BE2C (cell line): ENCODE results near the gene SELENOM.

Experiments
- DNase-seq: peaks from one replicate; pipeline ENCODE4 v3.0.0-alpha.2; 2020
- H3K27me3 ChIP-seq: fragments of 250-450 bp; sonication (Bioruptor Pico); 2 replicates; pipeline ENCODE4 v1.5.1; 2020; ENCODE audit warnings: mild to moderate bottlenecking
- H3K36me3 ChIP-seq: fragments of 250-450 bp; sonication (Bioruptor Pico); 2 replicates; pipeline ENCODE4 v1.5.1; 2020; ENCODE audit warnings: mild to moderate bottlenecking
- H3K4me1 ChIP-seq: fragments of 250-450 bp; sonication (Bioruptor Pico); 2 replicates; pipeline ENCODE4 v1.5.1; 2020
- H3K4me3 ChIP-seq: 2 replicates; pipeline ENCODE4 v1.5.1; 2011; ENCODE audit warnings: low read depth, low read length
- H3K9me3 ChIP-seq: fragments of 250-450 bp; sonication (Bioruptor Pico); 2 replicates; pipeline ENCODE4 v1.5.1; 2020
- TF ChIP-seq, protein P1 (sequence below): IDR thresholded peaks from 2 replicates; pipeline ENCODE4 v1.5.1; 2012; ENCODE audit warnings: mild to moderate bottlenecking, low read depth, low read length

SELENOM gene

DNA sequence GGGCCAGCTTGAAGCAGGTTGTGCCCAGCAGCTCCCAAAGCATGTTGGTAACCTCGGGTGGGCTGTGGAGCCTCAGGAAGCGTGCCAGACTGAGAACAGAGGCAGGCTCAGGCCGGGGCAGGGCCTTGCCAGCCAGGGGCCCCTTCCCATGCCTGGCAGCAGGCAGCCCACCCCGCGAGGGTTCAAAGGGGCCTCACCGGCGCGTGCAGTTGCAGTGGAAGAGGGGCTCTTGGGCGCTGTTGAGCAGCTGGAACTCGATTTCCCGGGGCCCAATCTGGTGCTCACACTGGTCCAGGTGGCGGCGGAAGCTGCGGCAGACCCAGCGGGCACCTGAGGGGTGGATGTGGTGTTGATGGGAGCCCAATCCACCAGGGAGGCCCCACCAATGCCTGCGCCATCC is 29.3 kb upstream of the SELENOM start:
- TF ChIP-seq, protein P1, sequence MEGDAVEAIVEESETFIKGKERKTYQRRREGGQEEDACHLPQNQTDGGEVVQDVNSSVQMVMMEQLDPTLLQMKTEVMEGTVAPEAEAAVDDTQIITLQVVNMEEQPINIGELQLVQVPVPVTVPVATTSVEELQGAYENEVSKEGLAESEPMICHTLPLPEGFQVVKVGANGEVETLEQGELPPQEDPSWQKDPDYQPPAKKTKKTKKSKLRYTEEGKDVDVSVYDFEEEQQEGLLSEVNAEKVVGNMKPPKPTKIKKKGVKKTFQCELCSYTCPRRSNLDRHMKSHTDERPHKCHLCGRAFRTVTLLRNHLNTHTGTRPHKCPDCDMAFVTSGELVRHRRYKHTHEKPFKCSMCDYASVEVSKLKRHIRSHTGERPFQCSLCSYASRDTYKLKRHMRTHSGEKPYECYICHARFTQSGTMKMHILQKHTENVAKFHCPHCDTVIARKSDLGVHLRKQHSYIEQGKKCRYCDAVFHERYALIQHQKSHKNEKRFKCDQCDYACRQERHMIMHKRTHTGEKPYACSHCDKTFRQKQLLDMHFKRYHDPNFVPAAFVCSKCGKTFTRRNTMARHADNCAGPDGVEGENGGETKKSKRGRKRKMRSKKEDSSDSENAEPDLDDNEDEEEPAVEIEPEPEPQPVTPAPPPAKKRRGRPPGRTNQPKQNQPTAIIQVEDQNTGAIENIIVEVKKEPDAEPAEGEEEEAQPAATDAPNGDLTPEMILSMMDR = no peak
- Histone ChIP-seq H3K27me3 (no peaks in the 10 kb centered on the region), H3K9me3 (no peaks in the 10 kb centered on the region), H3K36me3 (no peaks in the 10 kb centered on the region), H3K4me1 (no peaks in the 10 kb centered on the region; the same call in 1 of the 2 replicates), H3K4me3 (no peak overlapping the region)
- no peak for DNase-seq

DNA sequence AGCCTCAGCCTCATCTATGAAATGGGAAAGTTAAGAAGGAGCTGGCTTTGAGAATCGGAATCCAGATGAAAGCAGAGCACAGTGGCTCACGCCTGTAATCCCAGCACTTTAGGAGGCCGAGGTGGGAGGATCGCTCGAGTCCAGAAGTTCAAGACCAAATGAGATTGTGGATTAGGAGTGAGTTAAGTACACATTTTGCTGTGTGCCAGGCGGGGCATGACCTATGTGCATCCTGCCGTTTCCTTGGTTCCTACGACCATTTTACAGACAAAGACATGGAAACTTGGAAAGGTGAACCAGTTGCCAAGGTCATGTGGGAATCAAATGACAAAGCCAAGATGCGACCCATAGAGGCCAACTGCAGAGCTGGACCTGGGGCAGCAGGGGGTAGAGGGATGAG is 28.8 kb upstream of the SELENOM start:
- H3K27me3 ChIP-seq = no peaks in the 10 kb centered on the region
- no peak for DNase-seq
- H3K9me3 ChIP-seq = no peaks in the 10 kb centered on the region
- no peaks in the 10 kb centered on the region for H3K36me3 ChIP-seq
- no peak overlapping the region for H3K4me3 ChIP-seq
- H3K4me1 ChIP-seq = no peaks in the 10 kb centered on the region; the same call in none of the 2 replicates
- TF ChIP-seq, protein P1 = no peak

GRCh38 chr22:31135706-31136105 is 28.3 kb upstream of the SELENOM start:
- H3K36me3 ChIP-seq = no peaks in the 10 kb centered on the region
- TF ChIP-seq, protein P1 = no peak
- H3K4me1 ChIP-seq = no peaks in the 10 kb centered on the region; the same call in none of the 2 replicates
- H3K9me3 ChIP-seq = no peaks in the 10 kb centered on the region
- no peak overlapping the region for H3K4me3 ChIP-seq
- no peaks in the 10 kb centered on the region for H3K27me3 ChIP-seq
- DNase-seq = no peak

DNA sequence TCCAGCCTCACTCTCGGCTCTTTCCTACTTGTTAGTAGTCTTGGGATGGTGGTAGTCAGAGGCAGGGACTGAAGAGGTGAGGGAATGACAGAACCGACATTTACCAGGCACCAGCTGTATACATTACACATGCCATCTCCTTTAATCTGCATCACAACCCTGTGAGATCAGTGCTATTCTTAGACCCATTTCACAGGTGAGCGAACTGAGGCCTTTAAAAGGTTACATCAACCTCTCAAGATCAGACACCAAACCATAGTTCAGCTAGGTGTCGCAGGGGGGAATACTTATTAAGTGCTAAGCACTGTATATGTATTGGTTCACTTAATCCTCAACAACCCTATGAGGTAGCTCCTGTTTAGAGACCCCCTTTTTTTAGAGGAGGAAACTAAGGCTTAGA is 27.3 kb upstream of the SELENOM start:
- H3K36me3 ChIP-seq = no peaks in the 10 kb centered on the region
- TF ChIP-seq, protein P1 = no peak
- no peak overlapping the region for H3K4me3 ChIP-seq
- no peak for DNase-seq
- no peaks in the 10 kb centered on the region for H3K27me3 ChIP-seq
- H3K9me3 ChIP-seq = no peaks in the 10 kb centered on the region
- H3K4me1 ChIP-seq = no peaks in the 10 kb centered on the region; the same call in none of the 2 replicates

- TF ChIP-seq, protein P1 = no peak
Measured at GRCh38 chr22:31133911-31134310, 26.5 kb upstream of the SELENOM start.

GRCh38 chr22:31130873-31131272 is 23.5 kb upstream of the SELENOM start:
- DNase-seq = no peak

More at GRCh38 chr22:31133911-31134310, 26.5 kb upstream of the SELENOM start:
- no peaks in the 10 kb centered on the region for H3K9me3 ChIP-seq
- DNase-seq = no peak
- no peaks in the 10 kb centered on the region; the same call in none of the 2 replicates for H3K4me1 ChIP-seq
- H3K36me3 ChIP-seq = no peaks in the 10 kb centered on the region
- H3K27me3 ChIP-seq = no peaks in the 10 kb centered on the region
- H3K4me3 ChIP-seq = no peak overlapping the region

More at GRCh38 chr22:31130873-31131272, 23.5 kb upstream of the SELENOM start:
- Histone ChIP-seq H3K27me3 (no peaks in the 10 kb centered on the region), H3K36me3 (no peaks in the 10 kb centered on the region), H3K4me1 (peaks cover 15% of the 10 kb centered on the region), H3K9me3 (no peaks in the 10 kb centered on the region), H3K4me3 (no peak overlapping the region)
- TF ChIP-seq, protein P1 = no peak
